Measurements from ENCODE around the gene TRAF4.

Gene TRAF4

GRCh38 chr17:28703552-28704218, 40.1 kb upstream of the TRAF4 start:
- Histone ChIP-seq H3K79me2 (ENCODE audit: low read length) (no peaks in the 10 kb centered on the region), H4K20me1 (ENCODE audit: insufficient read depth, low read length) (no peaks in the 10 kb centered on the region), H3K9me3 (replicated peaks; ENCODE audit: insufficient read depth, low read length) (no peaks in the 10 kb centered on the region), H3K36me3 (replicated peaks; ENCODE audit: insufficient read depth, low read length) (peaks cover 9% of the 10 kb centered on the region), H3K27ac (ENCODE audit: low read length) (no peak overlapping the region), H3K27me3 (replicated peaks; ENCODE audit: insufficient read depth, low read length) (no peaks in the 10 kb centered on the region), H3K9me2 (replicated peaks; ENCODE audit: insufficient read depth, low read length) (no peaks in the 10 kb centered on the region), H3K4me2 (ENCODE audit: low read depth, low read length) (no peak overlapping the region), H3K9ac (ENCODE audit: low read length) (no peak overlapping the region), H2AFZ (ENCODE audit: low read length) (no peak overlapping the region), H3K4me3 (ENCODE audit: low read length) (no peak overlapping the region), H3F3A (ENCODE audit: insufficient read depth, low read length) (no peaks in the 10 kb centered on the region), H3K4me1 (ENCODE audit: low read length) (no peaks in the 10 kb centered on the region)
- DNase-seq: no peak
- no peak for TF ChIP-seq EZH2phosphoT487 (IDR thresholded peaks at IDR 0.05; ENCODE audit: low read length)
- TF ChIP-seq EZH2 (optimal IDR thresholded peaks at IDR 0.05; ENCODE audit: low read depth, low read length): no peak
- TF ChIP-seq CTCF (IDR thresholded peaks at IDR 0.05; ENCODE audit: low read length): no peak

- Histone ChIP-seq H3F3A (ENCODE audit: insufficient read depth, low read length) (no peaks in the 10 kb centered on the region), H2AFZ (ENCODE audit: low read length) (no peak overlapping the region), H3K4me1 (ENCODE audit: low read length) (no peaks in the 10 kb centered on the region), H4K20me1 (ENCODE audit: insufficient read depth, low read length) (no peaks in the 10 kb centered on the region), H3K4me2 (ENCODE audit: low read depth, low read length) (no peak overlapping the region), H3K9ac (ENCODE audit: low read length) (no peak overlapping the region), H3K9me3 (replicated peaks; ENCODE audit: insufficient read depth, low read length) (no peaks in the 10 kb centered on the region), H3K36me3 (replicated peaks; ENCODE audit: insufficient read depth, low read length) (peaks cover 7% of the 10 kb centered on the region), H3K9me2 (replicated peaks; ENCODE audit: insufficient read depth, low read length) (no peaks in the 10 kb centered on the region), H3K27ac (ENCODE audit: low read length) (no peak overlapping the region), H3K79me2 (ENCODE audit: low read length) (no peaks in the 10 kb centered on the region), H3K4me3 (ENCODE audit: low read length) (no peak overlapping the region), H3K27me3 (replicated peaks; ENCODE audit: insufficient read depth, low read length) (no peaks in the 10 kb centered on the region)
- DNase-seq: no peak
- no peak for TF ChIP-seq EZH2phosphoT487 (IDR thresholded peaks at IDR 0.05; ENCODE audit: low read length)
- TF ChIP-seq EZH2 (optimal IDR thresholded peaks at IDR 0.05; ENCODE audit: low read depth, low read length): no peak
- no peak for TF ChIP-seq CTCF (IDR thresholded peaks at IDR 0.05; ENCODE audit: low read length)
Measured at GRCh38 chr17:28704219-28704858, 39.5 kb upstream of the TRAF4 start.

GRCh38 chr17:28705074-28705659, 38.6 kb upstream of the TRAF4 start:
- Histone ChIP-seq H3K9me2 (replicated peaks; ENCODE audit: insufficient read depth, low read length) (no peaks in the 10 kb centered on the region), H2AFZ (ENCODE audit: low read length) (no peak overlapping the region), H3K4me3 (ENCODE audit: low read length) (no peak overlapping the region), H3K36me3 (replicated peaks; ENCODE audit: insufficient read depth, low read length) (peaks cover 3% of the 10 kb centered on the region; the same call in 1 of the 2 replicates), H3F3A (ENCODE audit: insufficient read depth, low read length) (no peaks in the 10 kb centered on the region), H3K79me2 (ENCODE audit: low read length) (no peaks in the 10 kb centered on the region), H3K9me3 (replicated peaks; ENCODE audit: insufficient read depth, low read length) (no peaks in the 10 kb centered on the region), H3K4me2 (ENCODE audit: low read depth, low read length) (no peak overlapping the region), H3K9ac (ENCODE audit: low read length) (no peak overlapping the region), H4K20me1 (ENCODE audit: insufficient read depth, low read length) (no peaks in the 10 kb centered on the region), H3K4me1 (ENCODE audit: low read length) (no peaks in the 10 kb centered on the region), H3K27ac (ENCODE audit: low read length) (no peak overlapping the region), H3K27me3 (replicated peaks; ENCODE audit: insufficient read depth, low read length) (no peaks in the 10 kb centered on the region)
- TF ChIP-seq EZH2 (optimal IDR thresholded peaks at IDR 0.05; ENCODE audit: low read depth, low read length) (no peak), CTCF (IDR thresholded peaks at IDR 0.05; ENCODE audit: low read length) (no peak), EZH2phosphoT487 (IDR thresholded peaks at IDR 0.05; ENCODE audit: low read length) (no peak)
- no peak for DNase-seq
